CD4-positive, alpha-beta T cell (primary cell): ENCODE measurements around the gene HEPACAM. TPM values are rescaled to one million over a fixed set of nuclear protein-coding genes. Genes with fewer than 3 reads are reported as not detected.

Source experiments
- ATAC-seq: fragments of 200-7000 bp; cut with Tn5 transposase; one replicate; pipeline ENCODE4 v1.10.0; 2022; ENCODE audit warnings: mild to moderate bottlenecking; ENCODE audit not compliant: poor library complexity
- CTCF ChIA-PET: fragments of 350-600 bp; sonication (Branson Sonifier 250); formaldehyde crosslinking; loops from one replicate; lab custom pipeline; 2021; ENCODE audit warnings: antibody characterized with exemption, inconsistent platforms; lab: Charles Lee
- POLR2A ChIA-PET: fragments of 350-600 bp; sonication (Branson Sonifier 250); formaldehyde crosslinking; loops from one replicate; lab custom pipeline; 2021; ENCODE audit warnings: antibody characterized with exemption, inconsistent platforms; lab: Charles Lee
- DNase-seq, 14 experiments: peaks; one replicate each; pipeline ENCODE4 v3.0.0-alpha.2; 2013 to 2020; ENCODE audit warnings: mixed read lengths in 2 of 14
- H3K27ac ChIP-seq, 2 donors: one replicate each; pipeline versions ENCODE4 v1.5.1 to v1.7.0; 2013; ENCODE audit warnings: low read length in 2 of 2, low read depth in 1 of 2, mild to moderate bottlenecking in 1 of 2
- H3K27me3 ChIP-seq, 2 experiments: 1 replicate in 1 of 2; 2 replicates in 1 of 2; pipeline versions ENCODE4 v1.6.1 to v1.7.0; 2013; ENCODE audit warnings: low read length in 2 of 2, control low read depth in 1 of 2, mild to moderate bottlenecking in 1 of 2, moderate library complexity in 1 of 2; ENCODE audit not compliant: insufficient read depth in 2 of 2, control insufficient read depth in 1 of 2
- H3K36me3 ChIP-seq: one replicate; pipeline ENCODE4 v1.6.1; 2013; ENCODE audit warnings: low read length, control low read depth; ENCODE audit not compliant: insufficient read depth
- H3K4me1 ChIP-seq: one replicate; pipeline ENCODE4 v1.6.1; 2013; ENCODE audit warnings: low read length, control low read depth; ENCODE audit not compliant: insufficient read depth
- H3K4me3 ChIP-seq: one replicate; pipeline ENCODE4 v1.5.1; 2013; ENCODE audit warnings: mild to moderate bottlenecking, low read length, moderate library complexity
- H3K9me3 ChIP-seq, 2 experiments: 1 replicate in 1 of 2; 2 replicates in 1 of 2; pipeline versions ENCODE4 v1.6.1 to v1.7.0; 2013; ENCODE audit warnings: low read length in 2 of 2, mild to moderate bottlenecking in 2 of 2, control low read depth in 1 of 2, moderate library complexity in 1 of 2; ENCODE audit not compliant: control insufficient read depth in 1 of 2, insufficient read depth in 1 of 2
- H3K27ac Mint-ChIP-seq: one replicate; pipeline ENCODE4 v1.8.0; 2020; ENCODE audit warnings: mixed read lengths
- H3K27me3 Mint-ChIP-seq: one replicate; pipeline ENCODE4 v1.8.0; 2021; ENCODE audit warnings: mixed read lengths
- H3K36me3 Mint-ChIP-seq: one replicate; pipeline ENCODE4 v1.8.0; 2021; ENCODE audit warnings: low read depth, mixed read lengths
- H3K4me1 Mint-ChIP-seq: one replicate; pipeline ENCODE4 v1.8.0; 2021; ENCODE audit warnings: low read depth, mixed read lengths
- H3K4me3 Mint-ChIP-seq: one replicate; pipeline ENCODE4 v1.8.0; 2020; ENCODE audit warnings: mild to moderate bottlenecking, mixed read lengths
- H3K9me3 Mint-ChIP-seq: one replicate; pipeline ENCODE4 v1.8.0; 2020; ENCODE audit warnings: mixed read lengths
- CTCF ChIP-seq: fragments of 200-600 bp; IDR thresholded peaks from one replicate; pipeline ENCODE4 v1.8.0; 2022; ENCODE audit warnings: antibody characterized with exemption, mild to moderate bottlenecking
- intact Hi-C, 2 experiments: fragments of 100-400 bp; cut with DNase I in 1 of 2; cut with micrococcal nuclease in 1 of 2; formaldehyde crosslinking; loops; one replicate each; pipeline versions ENCODE4 v1.15.1 to v1.9.0; 2023 to 2025; cut with DNase I, micrococcal nuclease
- total RNA-seq, 174 experiments: library from RNA in 2 of 174; stranded (reverse) in 2 of 174; gene quantifications; one replicate each; pipeline ENCODE4 v1.2.3 and lab custom pipeline; 2021 to 2026

HEPACAM gene
- total RNA-seq, 2 experiments from 2014 or later: not detected

GRCh38 chr11:124928942-124929665 lies 6.7 kb downstream of the HEPACAM start:
- H3K9me3 Mint-ChIP-seq: no peaks in the 10 kb centered on the region
- Histone ChIP-seq H3K27ac (no peak overlapping the region), H3K9me3 (no peaks in the 10 kb centered on the region), H3K36me3 (no peaks in the 10 kb centered on the region), H3K4me3 (no peak overlapping the region), H3K27me3 (no peaks in the 10 kb centered on the region), H3K4me1 (no peaks in the 10 kb centered on the region)
- POLR2A ChIA-PET: no interaction called here
- DNase-seq (no peak), ATAC-seq (no peak)
- H3K27ac Mint-ChIP-seq: no peak overlapping the region
- H3K36me3 Mint-ChIP-seq: no peaks in the 10 kb centered on the region
- H3K4me3 Mint-ChIP-seq: no peak overlapping the region
- intact Hi-C loops: no loop called here
- H3K27me3 Mint-ChIP-seq: no peaks in the 10 kb centered on the region
- CTCF ChIA-PET: no interaction called here
- H3K4me1 Mint-ChIP-seq: peaks cover 16% of the 10 kb centered on the region
- TF ChIP-seq CTCF: no peak

DNA sequence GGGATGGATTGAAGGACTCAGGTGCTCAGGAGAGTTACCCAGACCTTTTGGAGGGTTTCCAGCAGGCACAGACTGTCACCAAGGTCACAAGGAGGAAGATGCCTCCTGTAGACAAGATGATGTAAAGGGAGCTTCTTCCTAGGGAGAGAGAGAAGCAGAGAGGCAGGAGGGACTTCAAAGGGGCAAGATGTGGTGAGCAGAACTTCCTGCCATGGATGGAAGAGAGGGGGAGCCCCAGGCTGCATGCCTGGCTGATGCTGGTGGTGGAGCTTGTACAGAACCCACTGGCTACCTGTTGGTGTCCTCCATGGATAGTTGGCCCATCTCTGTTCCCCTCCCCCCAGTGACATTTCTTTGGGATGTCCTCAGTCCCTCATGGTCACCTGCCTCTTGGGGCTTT lies 12.6 kb downstream of the HEPACAM start:
- H3K9me3 Mint-ChIP-seq: no peaks in the 10 kb centered on the region
- H3K27me3 Mint-ChIP-seq: no peaks in the 10 kb centered on the region
- Histone ChIP-seq H3K4me1 (peaks cover 27% of the 10 kb centered on the region), H3K27me3 (no peaks in the 10 kb centered on the region), H3K36me3 (no peaks in the 10 kb centered on the region), H3K27ac (no peak overlapping the region), H3K4me3 (no peak overlapping the region), H3K9me3 (no peaks in the 10 kb centered on the region)
- intact Hi-C loops: loop anchor here in 1 of 2 experiments (5.0 kb wide), 1 partner anchor 46 kb away; no protein-coding TSS in a partner anchor
- DNase-seq: peak in 6 of 14 experiments; percentile 4 to 43 (median 35)
- ChIA-PET CTCF (interaction anchor here (2.1 kb wide), 1 partner anchor 47 kb away, joined by 5 read pairs; no protein-coding TSS in a partner anchor), POLR2A (interaction anchor here (2.1 to 3.9 kb wide), 2 partner anchors 31 to 47 kb away, joined by 8 to 21 read pairs; partner anchors contain the start of gene CCDC15)
- H3K4me3 Mint-ChIP-seq: peak overlapping the region; percentile 40
- ATAC-seq: peak; percentile 50
- no peak for TF ChIP-seq CTCF
- peak overlapping the region; percentile 3 for H3K27ac Mint-ChIP-seq
- peaks cover 42% of the 10 kb centered on the region for H3K4me1 Mint-ChIP-seq
- no peaks in the 10 kb centered on the region for H3K36me3 Mint-ChIP-seq

DNA sequence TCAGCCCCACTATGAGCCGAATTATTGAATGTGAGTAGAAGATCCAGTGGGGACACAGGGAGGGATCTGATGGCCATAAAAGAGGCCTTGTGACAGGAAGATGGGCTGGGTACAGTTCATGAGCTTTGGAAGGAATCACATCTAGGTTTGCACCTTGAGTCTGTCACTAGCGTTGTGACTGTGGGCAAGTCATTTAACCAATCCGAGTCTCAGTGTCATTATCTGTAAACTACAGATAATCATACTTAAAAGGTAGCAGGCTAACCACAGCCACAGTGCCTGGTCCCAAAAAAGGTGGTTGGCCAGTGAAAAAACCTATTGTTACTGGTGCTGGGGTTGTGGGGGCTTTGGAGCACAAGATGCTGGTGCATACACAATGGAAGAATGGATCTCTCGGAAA lies 13.0 kb downstream of the HEPACAM start:
- no peaks in the 10 kb centered on the region for H3K9me3 Mint-ChIP-seq
- peak overlapping the region; percentile 3 for H3K27ac Mint-ChIP-seq
- ChIA-PET POLR2A (interaction anchor here (1.0 to 3.9 kb wide), 3 partner anchors 31 to 123 kb away, joined by 3 to 21 read pairs (median 8); partner anchors contain the start of genes CCDC15 and MSANTD2), CTCF (no interaction called here)
- ATAC-seq (no peak), DNase-seq (no peak)
- no peaks in the 10 kb centered on the region for H3K27me3 ChIP-seq
- no peak for TF ChIP-seq CTCF
- H3K36me3 ChIP-seq: no peaks in the 10 kb centered on the region
- no peaks in the 10 kb centered on the region for H3K36me3 Mint-ChIP-seq
- no peak overlapping the region for H3K27ac ChIP-seq
- intact Hi-C loops: loop anchor here in 1 of 2 experiments (5.0 kb wide), 1 partner anchor 46 kb away; no protein-coding TSS in a partner anchor
- H3K4me1 Mint-ChIP-seq: peaks cover 42% of the 10 kb centered on the region
- no peaks in the 10 kb centered on the region for H3K27me3 Mint-ChIP-seq
- H3K4me1 ChIP-seq: peaks cover 27% of the 10 kb centered on the region
- H3K4me3 ChIP-seq: no peak overlapping the region
- no peaks in the 10 kb centered on the region for H3K9me3 ChIP-seq
- H3K4me3 Mint-ChIP-seq: peak overlapping the region; percentile 40
